LNCAP (cell line): ENCODE measurements around the gene CRTC2.

Source experiments
- CTCF ChIP-seq: fragments of 450-650 bp; IDR thresholded peaks from 2 replicates; pipeline ENCODE4 v1.5.1; 2017; ENCODE audit warnings: mild to moderate bottlenecking

The CRTC2 gene

GRCh38 chr1:153990468-153991150 is 32.2 kb upstream of the CRTC2 start, which contains the start of gene RPS27:
RPS27 (plus strand) TSS chr1:153990762; CDS start chr1:153990797, 35 bp downstream.
- TF ChIP-seq CTCF, result no peak

GRCh38 chr1:153987621-153988020 is 29.2 kb upstream of the CRTC2 start:
- no peak for TF ChIP-seq CTCF

- no peak for TF ChIP-seq CTCF
Measured at GRCh38 chr1:153985941-153986761, 27.7 kb upstream of the CRTC2 start, which contains the start of gene RAB13. RAB13 (minus strand) TSS chr1:153986339; CDS start chr1:153986236, 103 bp downstream.

- TF ChIP-seq CTCF, result no peak
Measured at GRCh38 chr1:153985341-153985912, 27.0 kb upstream of the CRTC2 start.

GRCh38 chr1:153984123-153984894 is 25.9 kb upstream of the CRTC2 start:
- TF ChIP-seq CTCF, result no peak

- TF ChIP-seq CTCF, result no peak
Measured at GRCh38 chr1:153978274-153978909, 20.0 kb upstream of the CRTC2 start.
